ENCODE measurements around the gene RPS6KB2. TPM values are rescaled to one million over a fixed set of nuclear protein-coding genes. Genes with fewer than 3 reads are reported as not detected.
"Not testable (repeated sequence)": the region's sequence is repeated elsewhere in the genome, so short reads cannot be mapped to it uniquely, and the experiment has no call there.

The RPS6KB2 gene
- total RNA-seq, 2 donors from 2014 or later, result 35.5 to 44.6 TPM

GRCh38 chr11:67468456-67468758 lies 40.1 kb downstream of the RPS6KB2 start:
- Histone ChIP-seq H3K27ac (peak overlapping the region; percentile 88 to 89), H3K4me3 (peak overlapping the region; percentile 72 to 90), H3K9me3 (no peaks in the 10 kb centered on the region), H3K4me1 (peaks cover 0 to 42% of the 10 kb centered on the region in 2 donors), H3K27me3 (no peaks in the 10 kb centered on the region), H3K36me3 (no peaks in the 10 kb centered on the region)
- DNase-seq (ENCODE audit: low spot score), result no peak
- TF ChIP-seq CTCF (IDR thresholded peaks at IDR 0.05), result no peak

GRCh38 chr11:67468759-67469507 lies 40.6 kb downstream of the RPS6KB2 start, which contains the start of gene TMEM134:
TMEM134 (minus strand) TSS chr11:67469251; CDS start chr11:67469192, 59 bp downstream.
- peak within 1 kb of the TSS; percentile 72 to 90 for H3K4me3 ChIP-seq
- H3K27me3 ChIP-seq, result no peaks in the 10 kb centered on the region
- peak in 1 of 2 donors; percentile 70 for TF ChIP-seq CTCF (IDR thresholded peaks at IDR 0.05)
- H3K27ac ChIP-seq, result peak within 1 kb of the TSS; percentile 88 to 89
- no peaks in the 10 kb centered on the region for H3K36me3 ChIP-seq
- no peaks in the 10 kb centered on the region for H3K9me3 ChIP-seq
- H3K4me1 ChIP-seq, result peaks cover 0 to 38% of the 10 kb centered on the region in 2 donors
- DNase-seq (ENCODE audit: low spot score), result peak; percentile 92

- H3K27me3 ChIP-seq, result no peaks in the 10 kb centered on the region
- peak overlapping the region; percentile 72 to 90 for H3K4me3 ChIP-seq
- no peaks in the 10 kb centered on the region for H3K9me3 ChIP-seq
- peak overlapping the region; percentile 88 to 89 for H3K27ac ChIP-seq
- DNase-seq (ENCODE audit: low spot score), result no peak
- no peaks in the 10 kb centered on the region for H3K36me3 ChIP-seq
- TF ChIP-seq CTCF (IDR thresholded peaks at IDR 0.05), result no peak
- H3K4me1 ChIP-seq, result peaks cover 0 to 33% of the 10 kb centered on the region in 2 donors
These were observed 41.2 kb downstream of the RPS6KB2 start for GRCh38 chr11:67469508-67469811.

- TF ChIP-seq CTCF (IDR thresholded peaks at IDR 0.05), result no peak
- H3K36me3 ChIP-seq, result no peaks in the 10 kb centered on the region
- no peak overlapping the region for H3K4me3 ChIP-seq
- H3K27me3 ChIP-seq, result no peaks in the 10 kb centered on the region
- H3K27ac ChIP-seq, result no peak overlapping the region
- no peak for DNase-seq (ENCODE audit: low spot score)
- no peaks in the 10 kb centered on the region for H3K9me3 ChIP-seq
- peaks cover 0 to 26% of the 10 kb centered on the region in 2 donors for H3K4me1 ChIP-seq
These were observed 42.2 kb downstream of the RPS6KB2 start for GRCh38 chr11:67470337-67471002.

GRCh38 chr11:67472882-67473281 lies 44.6 kb downstream of the RPS6KB2 start:
- no peak overlapping the region for H3K4me3 ChIP-seq
- DNase-seq (ENCODE audit: low spot score), result no peak
- no peaks in the 10 kb centered on the region for H3K27me3 ChIP-seq
- H3K27ac ChIP-seq, result no peak overlapping the region
- H3K9me3 ChIP-seq, result no peaks in the 10 kb centered on the region
- peaks cover 0 to 15% of the 10 kb centered on the region in 2 donors for H3K4me1 ChIP-seq
- no peak for TF ChIP-seq CTCF (IDR thresholded peaks at IDR 0.05)
- no peaks in the 10 kb centered on the region for H3K36me3 ChIP-seq

GRCh38 chr11:67476692-67477091 lies 48.4 kb downstream of the RPS6KB2 start:
- not testable (repeated sequence) for DNase-seq (ENCODE audit: low spot score); H3K36me3 ChIP-seq; H3K4me3 ChIP-seq; H3K27me3 ChIP-seq; H3K27ac ChIP-seq; H3K9me3 ChIP-seq; H3K4me1 ChIP-seq

- not testable (repeated sequence) for H3K9me3 ChIP-seq; DNase-seq (ENCODE audit: low spot score); H3K27ac ChIP-seq; H3K4me1 ChIP-seq; H3K36me3 ChIP-seq; H3K4me3 ChIP-seq; H3K27me3 ChIP-seq
These were observed 49.2 kb downstream of the RPS6KB2 start for GRCh38 chr11:67477344-67478050.
